Activated T-helper 17 cell treated with anti-CD3 and anti-CD28 coated beads, Interleukin-2, amount 50 U/mL, for 72 hours (primary cell): ENCODE results near the gene ELFN2. TPM values are rescaled to one million over a fixed set of nuclear protein-coding genes. Genes with fewer than 3 reads are reported as not detected.
A peak's percentile ranks its signal among the peaks of the same experiment; 100 is the strongest.

Source experiments
- ATAC-seq: fragments of 150-1000 bp; cut with Tn5 transposase; replicated peaks from 2 replicates; pipeline ENCODE4 v1.10.0; 2021; ENCODE audit warnings: mild to moderate bottlenecking, moderate library complexity
- H3K27ac Mint-ChIP-seq: one replicate; pipeline ENCODE4 v1.8.0; 2022; ENCODE audit warnings: mixed read lengths
- H3K27me3 Mint-ChIP-seq: one replicate; pipeline ENCODE4 v1.8.0; 2022; ENCODE audit warnings: mixed read lengths
- H3K36me3 Mint-ChIP-seq: one replicate; pipeline ENCODE4 v1.8.0; 2022; ENCODE audit warnings: low read depth, mild to moderate bottlenecking, mixed read lengths
- H3K4me1 Mint-ChIP-seq: one replicate; pipeline ENCODE4 v1.8.0; 2022; ENCODE audit warnings: mixed read lengths
- H3K4me3 Mint-ChIP-seq: one replicate; pipeline ENCODE4 v1.8.0; 2022; ENCODE audit warnings: mild to moderate bottlenecking, mixed read lengths
- H3K9me3 Mint-ChIP-seq: one replicate; pipeline ENCODE4 v1.8.0; 2022; ENCODE audit warnings: mixed read lengths
- total RNA-seq, 2 donors: library from RNA; stranded (reverse); gene quantifications; one replicate each; pipeline ENCODE4 v1.2.3, GENCODE V29; 2022

The ELFN2 gene
- total RNA-seq, 2 donors from 2014 or later = 0.24 to 2.2 TPM

DNA sequence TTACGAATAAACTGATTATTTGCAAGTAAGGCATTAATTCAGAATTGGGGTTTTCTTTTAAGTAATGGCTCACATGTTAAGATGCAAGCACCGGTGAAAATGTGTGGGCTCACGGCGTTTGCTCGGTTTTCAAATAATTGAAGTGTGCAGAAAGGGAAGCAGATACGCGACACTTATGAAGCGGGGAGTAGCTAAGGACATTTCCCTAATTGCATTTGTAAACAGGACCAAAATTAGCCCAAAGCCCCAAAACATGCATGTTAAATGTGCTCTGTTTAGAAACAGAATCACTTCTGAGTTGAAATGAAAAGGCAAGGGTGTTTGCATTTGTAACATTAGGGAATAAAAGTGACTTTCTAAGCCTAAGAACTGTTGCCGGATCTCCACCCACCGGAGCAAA, 61.3 kb downstream of the ELFN2 start:
- ATAC-seq = no peak
- Mint-ChIP-seq H3K4me1 (no peaks in the 10 kb centered on the region), H3K9me3 (no peaks in the 10 kb centered on the region), H3K36me3 (no peaks in the 10 kb centered on the region), H3K4me3 (no peak overlapping the region), H3K27me3 (no peaks in the 10 kb centered on the region), H3K27ac (peak overlapping the region; percentile 36)

DNA sequence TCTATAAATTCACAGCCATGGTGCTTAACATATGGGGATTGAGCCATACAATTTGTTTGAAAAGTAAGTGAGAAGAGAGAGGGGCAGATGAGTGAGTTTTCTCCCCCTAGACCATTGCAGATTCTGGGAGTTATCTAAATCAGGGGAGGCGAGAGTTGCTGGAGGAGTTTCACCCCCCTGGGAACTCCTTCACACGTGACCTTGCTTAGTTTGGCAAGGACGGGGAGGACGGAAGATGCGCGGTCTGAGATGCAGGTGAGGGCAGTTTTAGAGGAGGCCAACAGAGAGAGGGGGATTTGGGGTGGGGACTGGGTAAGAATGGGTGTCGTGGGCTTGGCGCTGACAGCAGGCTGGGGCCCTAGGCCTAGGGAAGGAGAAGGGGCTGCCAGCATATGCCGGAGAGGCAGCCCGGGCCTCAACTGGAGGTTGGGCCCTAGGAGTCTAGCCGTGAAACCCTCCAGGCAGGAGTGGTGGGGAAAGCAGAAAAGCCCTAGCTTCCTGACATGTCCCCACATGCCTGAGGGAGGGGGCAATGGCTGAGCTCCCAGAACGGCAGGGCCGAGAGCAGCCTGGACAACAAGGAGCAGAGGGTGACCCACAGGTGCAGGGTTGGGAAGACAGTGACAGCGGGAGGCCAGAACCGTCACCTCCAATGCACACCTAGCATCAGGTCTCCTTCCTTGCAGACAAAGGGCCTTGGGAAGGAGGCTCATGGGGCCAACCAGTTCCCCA, 63.9 kb downstream of the ELFN2 start:
- Mint-ChIP-seq H3K36me3 (no peaks in the 10 kb centered on the region), H3K9me3 (no peaks in the 10 kb centered on the region), H3K4me1 (no peaks in the 10 kb centered on the region), H3K27me3 (no peaks in the 10 kb centered on the region), H3K4me3 (no peak overlapping the region), H3K27ac (no peak overlapping the region)
- no peak for ATAC-seq

DNA sequence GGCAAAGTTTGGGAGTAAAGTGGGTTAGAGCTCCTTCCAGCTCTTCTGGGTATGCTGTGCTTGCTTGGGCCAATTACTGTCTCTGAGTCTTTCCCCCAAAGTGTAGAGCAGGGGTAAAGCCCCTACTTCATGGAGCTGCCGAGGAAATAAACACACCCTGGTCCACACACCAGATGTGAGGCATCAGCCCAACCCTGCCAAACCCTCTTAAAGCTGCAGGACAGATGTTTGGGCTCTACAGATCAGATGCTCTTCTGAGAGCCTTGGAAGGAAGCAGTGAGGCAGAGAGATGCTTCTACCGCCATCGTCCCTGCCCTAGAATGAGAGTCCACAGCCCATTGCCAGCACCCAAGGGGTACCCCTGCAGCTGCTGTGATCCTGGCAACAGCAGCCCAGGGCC, 64.7 kb downstream of the ELFN2 start:
- Mint-ChIP-seq H3K9me3 (no peaks in the 10 kb centered on the region), H3K27me3 (peaks cover 4% of the 10 kb centered on the region), H3K4me1 (no peaks in the 10 kb centered on the region), H3K4me3 (no peak overlapping the region), H3K36me3 (no peaks in the 10 kb centered on the region), H3K27ac (no peak overlapping the region)
- ATAC-seq = no peak

DNA sequence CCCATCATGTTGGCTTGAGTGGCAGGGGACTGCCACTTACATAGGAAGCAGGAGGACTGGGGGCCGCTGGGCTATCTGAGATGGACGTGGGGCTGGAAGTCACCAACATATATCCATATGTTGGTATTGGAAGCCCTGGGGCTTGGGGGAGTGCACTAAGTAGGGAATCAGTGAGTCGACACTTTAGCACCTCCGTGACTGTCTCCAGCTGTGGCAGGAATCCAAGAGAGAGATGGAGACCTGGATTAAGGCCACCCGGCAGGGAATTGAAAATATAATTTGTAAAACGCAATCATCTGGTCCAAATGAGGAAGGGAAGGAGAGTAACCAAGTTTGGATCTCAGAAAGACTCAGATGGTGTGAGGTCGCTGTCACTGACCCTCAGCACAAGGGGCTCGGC, 68.4 kb downstream of the ELFN2 start:
- H3K27ac Mint-ChIP-seq = no peak overlapping the region
- no peaks in the 10 kb centered on the region for H3K36me3 Mint-ChIP-seq
- no peaks in the 10 kb centered on the region for H3K9me3 Mint-ChIP-seq
- H3K27me3 Mint-ChIP-seq = peaks cover 4% of the 10 kb centered on the region
- H3K4me1 Mint-ChIP-seq = no peaks in the 10 kb centered on the region
- H3K4me3 Mint-ChIP-seq = no peak overlapping the region
- no peak for ATAC-seq

DNA sequence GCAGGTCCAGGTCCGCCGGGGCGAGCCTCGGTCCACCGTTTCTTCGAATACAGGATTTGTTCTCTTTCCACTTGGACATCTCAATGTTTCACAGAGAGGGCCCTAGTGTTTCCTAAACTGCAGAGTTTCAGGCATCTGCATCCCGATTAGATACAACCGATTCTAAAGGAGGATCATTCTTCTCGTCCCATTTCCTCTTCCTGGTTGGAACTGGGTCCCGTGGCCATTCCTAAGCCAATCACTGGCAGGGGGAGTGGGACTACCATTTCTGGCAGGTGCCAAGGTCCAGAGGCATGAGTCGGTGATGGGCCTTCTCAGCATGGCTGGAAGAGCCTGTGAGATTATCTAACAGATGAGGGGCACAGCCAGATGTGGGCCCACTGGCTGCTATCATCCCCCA, 68.9 kb downstream of the ELFN2 start:
- no peaks in the 10 kb centered on the region for H3K4me1 Mint-ChIP-seq
- peaks cover 4% of the 10 kb centered on the region for H3K27me3 Mint-ChIP-seq
- no peak overlapping the region for H3K27ac Mint-ChIP-seq
- no peaks in the 10 kb centered on the region for H3K36me3 Mint-ChIP-seq
- no peak overlapping the region for H3K4me3 Mint-ChIP-seq
- no peak for ATAC-seq
- no peaks in the 10 kb centered on the region for H3K9me3 Mint-ChIP-seq

DNA sequence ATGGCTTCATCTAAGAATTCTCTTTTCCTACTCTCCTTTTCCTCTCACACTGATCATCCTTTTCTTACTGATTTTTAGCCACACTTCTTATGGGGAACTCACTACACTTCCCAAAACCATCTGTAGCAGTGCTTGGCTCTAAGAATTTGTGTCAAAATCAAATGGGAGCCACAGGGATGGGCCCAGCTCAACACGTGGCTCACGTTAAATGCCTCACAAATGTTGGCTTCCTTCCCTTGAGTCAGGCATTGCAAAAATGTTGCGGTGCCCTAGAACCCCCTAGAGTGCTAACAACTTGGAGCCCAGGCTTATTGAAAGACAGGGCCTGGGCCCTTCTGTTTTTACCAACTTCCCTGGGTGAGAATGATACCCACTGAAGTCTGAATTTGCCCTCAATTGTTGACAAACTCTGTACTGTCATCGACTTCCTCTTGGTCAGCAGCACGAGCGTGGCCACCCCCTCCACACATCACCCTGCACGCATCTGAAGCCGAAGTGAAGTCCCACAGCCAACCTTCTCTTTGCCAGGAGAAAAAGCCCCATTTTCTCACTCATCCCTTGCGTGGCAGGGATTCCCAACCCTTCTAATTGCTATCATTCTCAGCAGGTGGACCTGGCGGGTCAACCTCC, 69.7 kb downstream of the ELFN2 start:
- H3K9me3 Mint-ChIP-seq = no peaks in the 10 kb centered on the region
- no peaks in the 10 kb centered on the region for H3K36me3 Mint-ChIP-seq
- H3K4me1 Mint-ChIP-seq = no peaks in the 10 kb centered on the region

DNA sequence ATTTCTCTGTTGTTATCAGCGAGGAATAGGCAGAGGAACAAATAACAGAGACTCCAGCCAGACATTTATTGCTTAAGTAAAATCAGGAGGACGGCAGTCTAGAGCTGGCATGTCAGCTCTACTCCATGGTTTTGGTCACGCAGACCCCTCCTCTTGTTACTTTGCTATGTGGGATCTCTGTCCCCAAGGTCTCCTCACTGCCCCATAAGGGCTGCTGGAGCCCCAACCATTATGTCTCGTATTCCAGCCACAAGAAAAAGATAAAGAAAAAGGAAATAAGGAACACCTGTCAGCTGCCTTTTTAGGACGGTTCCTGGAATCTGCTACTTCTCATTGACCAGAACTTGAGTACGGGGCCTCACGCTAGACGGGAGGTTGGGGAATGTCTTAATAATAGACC, 70.4 kb downstream of the ELFN2 start:
- H3K36me3 Mint-ChIP-seq = no peaks in the 10 kb centered on the region
- peaks cover 4% of the 10 kb centered on the region for H3K27me3 Mint-ChIP-seq
- no peaks in the 10 kb centered on the region for H3K4me1 Mint-ChIP-seq
- no peak overlapping the region for H3K27ac Mint-ChIP-seq
- H3K4me3 Mint-ChIP-seq = no peak overlapping the region
- H3K9me3 Mint-ChIP-seq = no peaks in the 10 kb centered on the region
- ATAC-seq = no peak

More for the DNA sequence above, 69.7 kb downstream of the ELFN2 start:
- no peak for ATAC-seq
- H3K27ac Mint-ChIP-seq = no peak overlapping the region
- no peak overlapping the region for H3K4me3 Mint-ChIP-seq
- peaks cover 4% of the 10 kb centered on the region for H3K27me3 Mint-ChIP-seq

DNA sequence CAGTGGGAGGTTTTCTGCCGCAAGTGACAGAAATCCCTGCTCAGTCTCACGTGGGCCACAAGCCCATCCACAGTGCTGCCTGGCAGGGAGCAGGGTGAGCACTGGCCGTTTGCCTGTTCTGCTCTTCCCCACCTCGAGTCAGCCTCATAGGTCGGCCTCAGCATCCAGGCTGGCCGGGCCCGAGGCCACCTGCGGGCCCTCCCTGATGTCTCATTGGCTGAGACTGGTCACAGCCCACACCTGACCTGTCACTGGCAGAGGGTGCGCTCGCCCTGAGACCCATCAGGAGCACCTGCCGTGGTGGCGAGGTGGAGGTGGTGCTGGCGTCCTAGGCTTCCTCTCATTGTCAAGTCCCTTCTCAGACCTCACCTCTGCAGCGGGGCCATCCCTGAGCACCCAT, 72.1 kb downstream of the ELFN2 start:
- H3K4me3 Mint-ChIP-seq = no peak overlapping the region
- H3K4me1 Mint-ChIP-seq = no peaks in the 10 kb centered on the region
- ATAC-seq = no peak
- no peaks in the 10 kb centered on the region for H3K9me3 Mint-ChIP-seq
- H3K36me3 Mint-ChIP-seq = no peaks in the 10 kb centered on the region
- peaks cover 4% of the 10 kb centered on the region for H3K27me3 Mint-ChIP-seq
- no peak overlapping the region for H3K27ac Mint-ChIP-seq

DNA sequence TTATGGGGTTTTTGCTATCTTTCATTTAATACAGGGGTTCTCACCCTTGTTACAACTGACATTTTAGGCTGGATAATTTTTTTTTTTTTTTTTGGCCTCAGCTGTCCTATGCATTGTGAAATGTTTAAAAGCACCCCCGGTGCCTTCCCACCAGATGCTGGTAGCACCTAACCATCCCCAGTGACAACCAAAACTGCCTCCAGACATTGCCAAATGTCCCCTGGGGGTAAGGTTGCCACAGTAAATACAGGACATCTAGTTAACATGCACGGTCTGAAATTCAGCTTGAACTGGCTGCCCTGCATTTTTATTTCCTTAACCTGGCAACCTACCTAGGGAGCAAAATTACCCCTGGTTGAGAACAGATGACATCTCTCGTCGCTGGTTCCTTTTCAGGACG, 72.6 kb downstream of the ELFN2 start:
- Mint-ChIP-seq H3K9me3 (no peaks in the 10 kb centered on the region), H3K27me3 (peaks cover 4% of the 10 kb centered on the region)

DNA sequence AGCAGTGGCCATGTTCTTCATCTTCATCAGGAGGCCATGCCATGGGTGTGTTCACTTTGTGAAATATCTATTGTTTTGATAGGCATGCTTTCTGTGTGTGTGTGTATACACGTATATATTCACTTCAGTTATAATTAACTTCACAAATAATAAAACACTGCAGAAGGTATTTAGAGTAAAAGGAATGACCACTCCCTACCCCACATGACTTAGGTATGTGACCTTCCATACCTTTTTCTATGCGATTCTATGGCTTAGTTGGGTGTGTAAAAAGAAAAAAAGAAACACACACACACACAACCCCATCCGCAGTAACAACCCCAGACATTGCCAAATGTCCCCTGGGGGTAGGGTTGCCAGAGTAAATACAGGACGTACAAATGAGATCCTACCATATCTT, 73.0 kb downstream of the ELFN2 start:
- Mint-ChIP-seq H3K4me3 (no peak overlapping the region), H3K4me1 (no peaks in the 10 kb centered on the region), H3K27me3 (peaks cover 4% of the 10 kb centered on the region), H3K36me3 (no peaks in the 10 kb centered on the region), H3K27ac (no peak overlapping the region), H3K9me3 (no peaks in the 10 kb centered on the region)
- ATAC-seq = no peak

More for the DNA sequence above, 72.6 kb downstream of the ELFN2 start:
- ATAC-seq = no peak
- Mint-ChIP-seq H3K4me1 (no peaks in the 10 kb centered on the region), H3K27ac (no peak overlapping the region), H3K4me3 (no peak overlapping the region), H3K36me3 (no peaks in the 10 kb centered on the region)

DNA sequence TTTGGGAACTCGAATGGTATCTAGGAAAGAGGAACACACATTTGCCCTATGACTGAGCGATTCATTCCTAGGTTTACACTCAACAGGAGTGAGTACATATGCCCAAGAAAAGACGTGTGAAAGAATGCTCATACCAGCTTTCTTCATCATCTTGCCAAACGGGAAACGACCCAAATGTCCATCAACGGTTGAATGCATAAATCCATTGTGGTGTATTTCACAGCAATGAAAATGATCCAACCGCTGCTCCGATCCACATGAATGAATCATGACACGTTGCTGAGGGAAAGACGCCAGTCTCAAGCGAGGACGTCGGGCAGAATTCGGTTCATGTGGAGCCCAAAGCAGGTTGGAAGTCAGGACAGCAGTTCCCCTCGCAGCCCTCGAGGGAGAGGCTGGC, 73.4 kb downstream of the ELFN2 start:
- no peaks in the 10 kb centered on the region for H3K9me3 Mint-ChIP-seq
- no peak for ATAC-seq

DNA sequence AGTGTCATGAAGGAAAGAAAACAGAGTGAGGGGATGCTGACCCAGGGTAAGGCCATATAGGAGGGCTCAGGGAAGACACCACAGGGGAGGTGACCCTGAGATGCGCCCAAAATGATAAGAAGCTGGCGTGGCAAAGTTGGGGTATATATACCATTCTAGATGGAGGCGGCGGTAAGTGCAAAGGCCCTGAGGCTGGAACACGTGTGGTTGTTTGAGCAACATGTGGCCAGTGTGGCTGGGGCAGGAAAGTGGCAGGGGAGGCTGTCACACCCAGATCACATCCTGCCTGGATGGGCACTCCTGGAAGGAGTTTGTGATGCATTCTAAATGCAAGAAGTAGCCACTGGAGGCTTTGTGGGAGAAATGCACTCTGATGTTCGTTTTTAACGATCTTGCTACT, 74.8 kb downstream of the ELFN2 start:
- no peaks in the 10 kb centered on the region for H3K27me3 Mint-ChIP-seq
- H3K4me1 Mint-ChIP-seq = no peaks in the 10 kb centered on the region
- ATAC-seq = no peak
- H3K9me3 Mint-ChIP-seq = no peaks in the 10 kb centered on the region
- no peak overlapping the region for H3K4me3 Mint-ChIP-seq
- H3K27ac Mint-ChIP-seq = no peak overlapping the region
- H3K36me3 Mint-ChIP-seq = no peaks in the 10 kb centered on the region

More for the DNA sequence above, 73.4 kb downstream of the ELFN2 start:
- Mint-ChIP-seq H3K36me3 (no peaks in the 10 kb centered on the region), H3K4me3 (no peak overlapping the region), H3K4me1 (no peaks in the 10 kb centered on the region), H3K27ac (no peak overlapping the region), H3K27me3 (peaks cover 4% of the 10 kb centered on the region)

DNA sequence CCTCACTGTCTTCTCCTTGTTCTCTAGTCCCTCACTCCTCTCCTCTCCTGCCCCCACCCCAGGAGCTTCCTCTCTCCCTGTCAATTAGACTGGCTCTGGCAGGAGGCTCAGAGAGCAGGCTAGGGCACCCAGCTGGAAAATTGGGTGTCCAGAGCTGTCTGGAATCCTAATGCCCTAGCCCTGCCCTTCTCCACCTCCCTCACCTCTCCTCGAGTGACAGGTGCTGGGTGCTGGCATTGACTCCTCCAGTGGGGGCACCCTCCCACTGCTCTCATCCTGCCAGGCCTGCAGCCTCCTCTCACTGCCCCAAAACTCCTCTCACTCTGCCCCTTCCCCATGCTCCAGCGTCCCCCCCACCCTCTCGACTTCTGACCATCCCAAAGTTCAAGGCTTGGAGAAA, 76.0 kb downstream of the ELFN2 start:
- Mint-ChIP-seq H3K9me3 (no peaks in the 10 kb centered on the region), H3K36me3 (no peaks in the 10 kb centered on the region), H3K4me1 (no peaks in the 10 kb centered on the region), H3K4me3 (no peak overlapping the region), H3K27me3 (no peaks in the 10 kb centered on the region), H3K27ac (no peak overlapping the region)
- ATAC-seq = no peak

DNA sequence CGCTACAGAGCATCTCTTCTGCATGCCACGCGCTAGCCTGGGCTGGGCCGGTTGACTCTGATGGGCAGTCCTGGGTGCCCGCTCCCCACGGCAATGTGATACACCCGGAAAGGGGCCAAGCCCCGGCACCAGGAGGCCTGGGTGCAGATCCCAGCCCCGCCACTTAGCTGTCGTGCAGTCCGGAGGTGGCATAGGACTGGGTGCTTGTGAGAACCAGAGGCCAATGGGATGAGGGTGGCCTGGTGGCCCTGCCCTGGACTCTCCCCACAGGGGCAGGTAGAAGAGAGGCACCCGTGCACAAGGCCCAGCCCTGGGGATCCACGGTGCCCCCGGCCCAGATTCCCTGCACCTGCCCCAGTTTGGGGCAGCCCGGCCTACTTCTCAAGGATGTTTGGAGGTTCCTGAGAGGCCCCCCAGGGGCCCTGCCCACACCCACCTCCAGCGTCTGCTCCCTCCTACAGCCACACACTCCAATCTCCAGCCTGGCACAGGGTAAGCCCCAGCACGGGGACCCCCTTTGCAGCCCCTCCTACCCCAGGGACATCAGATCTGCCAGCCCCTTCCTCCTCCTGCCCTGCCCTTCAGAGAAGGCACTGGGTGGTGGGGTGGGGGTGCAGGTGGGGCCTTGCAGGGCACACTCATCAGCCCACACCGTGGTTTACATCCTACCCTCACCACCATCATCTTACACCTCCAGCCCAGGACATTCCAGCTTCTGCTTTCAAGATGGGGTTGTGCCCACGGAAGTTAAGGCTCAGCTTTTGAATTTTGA, 78.0 kb downstream of the ELFN2 start:
- no peak for ATAC-seq
- no peak overlapping the region for H3K4me3 Mint-ChIP-seq
- H3K9me3 Mint-ChIP-seq = no peaks in the 10 kb centered on the region
- H3K4me1 Mint-ChIP-seq = peaks cover 4% of the 10 kb centered on the region
- H3K36me3 Mint-ChIP-seq = no peaks in the 10 kb centered on the region
- H3K27me3 Mint-ChIP-seq = peaks cover 7% of the 10 kb centered on the region
- H3K27ac Mint-ChIP-seq = no peak overlapping the region

DNA sequence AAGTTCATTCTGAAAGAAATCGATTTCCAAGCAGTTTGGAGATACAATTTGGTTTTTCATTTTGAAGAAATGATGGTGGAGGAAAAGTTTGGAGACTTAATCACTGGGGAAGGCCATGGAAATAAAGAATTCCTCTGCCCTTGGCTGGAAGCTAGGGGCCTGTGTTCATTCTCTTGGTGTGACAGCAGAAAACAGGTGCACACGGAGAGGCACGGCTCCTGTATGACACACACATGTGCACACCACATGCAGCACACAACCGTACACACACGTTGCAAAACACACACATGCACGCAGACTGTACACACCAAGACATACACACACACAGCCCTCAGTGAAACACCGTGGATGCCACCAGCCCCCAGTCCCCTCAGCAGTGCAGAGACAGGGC, 80.8 kb downstream of the ELFN2 start:
- H3K27me3 Mint-ChIP-seq = peaks cover 7% of the 10 kb centered on the region
- no peaks in the 10 kb centered on the region for H3K36me3 Mint-ChIP-seq
- no peak for ATAC-seq
- H3K9me3 Mint-ChIP-seq = no peaks in the 10 kb centered on the region
- H3K27ac Mint-ChIP-seq = no peak overlapping the region
- H3K4me1 Mint-ChIP-seq = peaks cover 4% of the 10 kb centered on the region
- no peak overlapping the region for H3K4me3 Mint-ChIP-seq
